HG02610 (cell line): Measurements from ENCODE around the gene CMTM4.
"Not testable (repeated sequence)": the region's sequence is repeated elsewhere in the genome, so short reads cannot be mapped to it uniquely, and the experiment has no call there.

Experiments used
- ATAC-seq: cut with Tn5 transposase; IDR thresholded peaks from one replicate; pipeline ENCODE4 v1.9.1; 2021; ENCODE audit warnings: mild to moderate bottlenecking, moderate library complexity; ENCODE audit not compliant: unreplicated experiment

Gene CMTM4

GRCh38 chr16:66569827-66570405 lies 126.6 kb downstream of the CMTM4 start:
- no peak for ATAC-seq

- ATAC-seq, result no peak
These were observed 127.4 kb downstream of the CMTM4 start for GRCh38 chr16:66569131-66569530.

GRCh38 chr16:66568355-66568754 lies 128.2 kb downstream of the CMTM4 start:
- ATAC-seq, result no peak

- ATAC-seq, result not testable (repeated sequence)
These were observed 129.3 kb downstream of the CMTM4 start for GRCh38 chr16:66567270-66567669.

GRCh38 chr16:66566051-66566901 lies 130.3 kb downstream of the CMTM4 start, which contains the start of gene CMTM1:
Gene CMTM1 (plus strand): TSS chr16:66566439. CDS start chr16:66566514, 75 bp downstream.
- ATAC-seq, result no peak
